ENCODE data around the gene IFT22. TPM values are rescaled to one million over a fixed set of nuclear protein-coding genes. Genes with fewer than 3 reads are reported as not detected.

Gene IFT22
- polyA plus RNA-seq, 3 donors: 0.59 to 1.5 (median 0.87) TPM

GRCh38 chr7:101319401-101319800, 2.2 kb downstream of the IFT22 start:
- TF ChIP-seq CTCF (IDR thresholded peaks at IDR 0.05): no peak
- 93% methylated on average over 3 of the region's 5 CpGs for WGBS (ENCODE audit: insufficient coverage)
- Mint-ChIP-seq H3K4me3 (no peak overlapping the region), H3K27ac (no peak overlapping the region), H3K9me3 (peaks cover 0 to 4% (median 0%) of the 10 kb centered on the region in 7 donors), H3K27me3 (ENCODE audit: low read depth in 3 of 3) (peaks cover 0 to 8% (median 2%) of the 10 kb centered on the region in 3 donors), H3K4me1 (peaks cover 10% of the 10 kb centered on the region), H3K36me3 (no peaks in the 10 kb centered on the region)
- Histone ChIP-seq H3K36me3 (replicated peaks in 1 of 2; ENCODE audit: control insufficient read depth in 1 of 2, insufficient read depth in 2 of 2, low read length in 2 of 2) (no peaks in the 10 kb centered on the region), H3K4me1 (ENCODE audit: control insufficient read depth in 1 of 2, insufficient read depth in 2 of 2, low read length in 2 of 2) (peaks cover 3 to 15% of the 10 kb centered on the region in 2 donors), H4K20me1 (ENCODE audit: insufficient read depth, low read length) (no peaks in the 10 kb centered on the region), H2AFZ (ENCODE audit: insufficient read depth, low read depth, low read length, poor library complexity, severe bottlenecking) (no peak overlapping the region), H3K9ac (ENCODE audit: insufficient read depth, low read length, poor library complexity, severe bottlenecking) (no peak overlapping the region), H3K79me2 (ENCODE audit: insufficient read depth, low read length) (no peaks in the 10 kb centered on the region), H3K27me3 (ENCODE audit: control insufficient read depth in 2 of 2, insufficient read depth in 2 of 2, low read length in 2 of 2) (no peaks in the 10 kb centered on the region), H3K9me3 (replicated peaks in 1 of 2; ENCODE audit: control insufficient read depth in 1 of 2, insufficient read depth in 1 of 2, low read length in 2 of 2) (no peaks in the 10 kb centered on the region), H3K4me3 (replicated peaks in 1 of 3; ENCODE audit: low read depth in 2 of 3, low read length in 3 of 3) (no peak overlapping the region), H3K27ac (ENCODE audit: low read depth in 1 of 2, low read length in 2 of 2) (no peak overlapping the region), H3K4me2 (replicated peaks; ENCODE audit: extremely low read depth, low read length, poor library complexity, severe bottlenecking) (no peak overlapping the region)
- DNase-seq: no peak
- intact Hi-C loops (cut with micrococcal nuclease): no loop called here

- Histone ChIP-seq H3K4me1 (ENCODE audit: control insufficient read depth in 1 of 2, insufficient read depth in 2 of 2, low read length in 2 of 2) (no peaks in the 10 kb centered on the region), H3K27me3 (ENCODE audit: control insufficient read depth in 2 of 2, insufficient read depth in 2 of 2, low read length in 2 of 2) (peaks cover 0 to 3% of the 10 kb centered on the region in 2 donors), H3K27ac (ENCODE audit: low read depth in 1 of 2, low read length in 2 of 2) (no peak overlapping the region), H3K4me2 (replicated peaks; ENCODE audit: extremely low read depth, low read length, poor library complexity, severe bottlenecking) (no peak overlapping the region), H3K36me3 (replicated peaks in 1 of 2; ENCODE audit: control insufficient read depth in 1 of 2, insufficient read depth in 2 of 2, low read length in 2 of 2) (no peaks in the 10 kb centered on the region), H3K79me2 (ENCODE audit: insufficient read depth, low read length) (no peaks in the 10 kb centered on the region), H2AFZ (ENCODE audit: insufficient read depth, low read depth, low read length, poor library complexity, severe bottlenecking) (no peak overlapping the region), H3K9ac (ENCODE audit: insufficient read depth, low read length, poor library complexity, severe bottlenecking) (no peak overlapping the region), H3K4me3 (replicated peaks in 1 of 3; ENCODE audit: low read depth in 2 of 3, low read length in 3 of 3) (no peak overlapping the region), H4K20me1 (ENCODE audit: insufficient read depth, low read length) (no peaks in the 10 kb centered on the region), H3K9me3 (replicated peaks in 1 of 2; ENCODE audit: control insufficient read depth in 1 of 2, insufficient read depth in 1 of 2, low read length in 2 of 2) (peaks cover 10 to 18% of the 10 kb centered on the region in 2 donors)
- H3K4me3 Mint-ChIP-seq: no peak overlapping the region
- no peak overlapping the region for H3K27ac Mint-ChIP-seq
- H3K36me3 Mint-ChIP-seq: no peaks in the 10 kb centered on the region
- peak; percentile 82 for TF ChIP-seq CTCF (IDR thresholded peaks at IDR 0.05)
- peak; percentile 18 to 28 (median 23) for DNase-seq
- intact Hi-C loops (cut with micrococcal nuclease): no loop called here
- peaks cover 3 to 9% (median 5%) of the 10 kb centered on the region in 3 donors for H3K27me3 Mint-ChIP-seq (ENCODE audit: low read depth in 3 of 3)
- WGBS (ENCODE audit: insufficient coverage): no CpG with 5 or more reads among the region's 1 CpG
- peaks cover 5 to 28% (median 20%) of the 10 kb centered on the region in 7 donors for H3K9me3 Mint-ChIP-seq
- H3K4me1 Mint-ChIP-seq: no peaks in the 10 kb centered on the region
Measured at GRCh38 chr7:101315336-101315735, 6.3 kb downstream of the IFT22 start.
